HG02642 (cell line): ENCODE data around the gene NFIX.

ENCODE experiments used
- ATAC-seq: cut with Tn5 transposase; IDR thresholded peaks from one replicate; pipeline ENCODE4 v1.9.1; 2021; ENCODE audit warnings: mild to moderate bottlenecking; ENCODE audit not compliant: unreplicated experiment, poor library complexity

The NFIX gene

GRCh38 chr19:13099073-13099999, 104.1 kb downstream of the NFIX start:
- no peak for ATAC-seq

- ATAC-seq: no peak
These were observed 104.8 kb downstream of the NFIX start for GRCh38 chr19:13100031-13100588.

- ATAC-seq: no peak
These were observed 105.7 kb downstream of the NFIX start for GRCh38 chr19:13100841-13101589.

GRCh38 chr19:13101590-13102415, 106.5 kb downstream of the NFIX start:
- ATAC-seq: no peak

- ATAC-seq: peak; percentile 1
These were observed 107.1 kb downstream of the NFIX start for GRCh38 chr19:13102416-13102665.

- peak; percentile 43 for ATAC-seq
These were observed 107.6 kb downstream of the NFIX start, which contains the start of gene LYL1 for GRCh38 chr19:13102666-13103580. TSS of gene LYL1 (minus strand) at chr19:13102858. CDS start at chr19:13101171, 1,687 bp downstream.

- ATAC-seq: no peak
These were observed 108.5 kb downstream of the NFIX start for GRCh38 chr19:13103581-13104359.

GRCh38 chr19:13104360-13104847, 109.1 kb downstream of the NFIX start:
- peak; percentile 47 for ATAC-seq

GRCh38 chr19:13104848-13105711, 109.8 kb downstream of the NFIX start:
- ATAC-seq: peak; percentile 2

GRCh38 chr19:13109361-13110098, 114.3 kb downstream of the NFIX start:
- ATAC-seq: no peak

- ATAC-seq: no peak
These were observed 114.9 kb downstream of the NFIX start for GRCh38 chr19:13110099-13110610.

- ATAC-seq: no peak
These were observed 117.3 kb downstream of the NFIX start for GRCh38 chr19:13112555-13112954.

- no peak for ATAC-seq
These were observed 120.6 kb downstream of the NFIX start for GRCh38 chr19:13115936-13116281.

- ATAC-seq: peak; percentile 50
These were observed 121.3 kb downstream of the NFIX start, which contains the start of gene TRMT1 for GRCh38 chr19:13116282-13117175. TSS of gene TRMT1 (minus strand) at chr19:13116740. CDS start at chr19:13116399, 341 bp downstream.

GRCh38 chr19:13117176-13117771, 122.0 kb downstream of the NFIX start:
- ATAC-seq: no peak
